Mesendoderm (in vitro differentiated cells): ENCODE data around the gene CACNA1C.
"Not testable (repeated sequence)": the region's sequence is repeated elsewhere in the genome, so short reads cannot be mapped to it uniquely, and the experiment has no call there.

Experiments
- DNase-seq: peaks from one replicate; pipeline ENCODE4 v3.0.0; 2013
- H2AK5ac ChIP-seq: 2 replicates; pipeline ENCODE4 v1.6.1; 2013; ENCODE audit warnings: low read length, inconsistent platforms
- H2BK120ac ChIP-seq: 2 replicates; pipeline ENCODE4 v1.6.1; 2013; ENCODE audit warnings: low read depth, mild to moderate bottlenecking, low read length, moderate library complexity, mixed read lengths
- H2BK15ac ChIP-seq: replicated peaks from 2 replicates; pipeline ENCODE4 v1.6.1; 2013; ENCODE audit warnings: low read depth, mild to moderate bottlenecking, moderate library complexity
- H2BK5ac ChIP-seq: 2 replicates; pipeline ENCODE4 v1.6.1; 2013; ENCODE audit warnings: low read length, inconsistent platforms
- H3K18ac ChIP-seq: 2 replicates; pipeline ENCODE4 v1.6.1; 2013; ENCODE audit warnings: mild to moderate bottlenecking, low read length, mixed read lengths
- H3K23ac ChIP-seq: one replicate; pipeline ENCODE4 v1.6.1; 2013; ENCODE audit warnings: low read length
- H3K27ac ChIP-seq: 2 replicates; pipeline ENCODE4 v1.5.1; 2013; ENCODE audit warnings: low read depth, mild to moderate bottlenecking, inconsistent platforms, low read length, moderate library complexity
- H3K27me3 ChIP-seq: 2 replicates; pipeline ENCODE4 v1.6.1; 2013; ENCODE audit warnings: low read length, control low read depth, mild to moderate bottlenecking, inconsistent platforms; ENCODE audit not compliant: insufficient read depth, poor library complexity
- H3K36me3 ChIP-seq: 2 replicates; pipeline ENCODE4 v1.6.1; 2013; ENCODE audit warnings: low read length, inconsistent platforms; ENCODE audit not compliant: control insufficient read depth, insufficient read depth
- H3K4ac ChIP-seq: one replicate; pipeline ENCODE4 v1.6.1; 2013; ENCODE audit warnings: low read depth, mild to moderate bottlenecking, low read length, moderate library complexity
- H3K4me1 ChIP-seq: 2 replicates; pipeline ENCODE4 v1.6.1; 2013; ENCODE audit warnings: low read depth, low read length, inconsistent platforms; ENCODE audit not compliant: control insufficient read depth
- H3K4me2 ChIP-seq: 2 replicates; pipeline ENCODE4 v1.6.1; 2013; ENCODE audit warnings: low read length
- H3K4me3 ChIP-seq: 2 replicates; pipeline ENCODE4 v1.5.1; 2013; ENCODE audit warnings: mild to moderate bottlenecking, low read length
- H3K56ac ChIP-seq: one replicate; pipeline ENCODE4 v1.6.1; 2013; ENCODE audit warnings: low read length
- H3K79me1 ChIP-seq: 2 replicates; pipeline ENCODE4 v1.6.1; 2013; ENCODE audit warnings: low read length, inconsistent platforms
- H3K79me2 ChIP-seq: 2 replicates; pipeline ENCODE4 v1.6.1; 2013; ENCODE audit warnings: mild to moderate bottlenecking, low read length; ENCODE audit not compliant: control insufficient read depth, insufficient read depth
- H3K9ac ChIP-seq: 2 replicates; pipeline ENCODE4 v1.6.1; 2013; ENCODE audit warnings: low read length, inconsistent platforms
- H4K5ac ChIP-seq: one replicate; pipeline ENCODE4 v1.6.1; 2013; ENCODE audit warnings: low read length
- H4K8ac ChIP-seq: one replicate; pipeline ENCODE4 v1.6.1; 2013; ENCODE audit warnings: low read depth, mild to moderate bottlenecking, control low read depth, low read length, moderate library complexity
- WGBS: extraction: QIAGEN DNeasy Blood & Tissue Kit; methylation state at CpG from one replicate; pipeline ENCODE4 v1.1.7; 2013; ENCODE audit warnings: low lambda C conversion rate, missing lambda C conversion rate; ENCODE audit not compliant: insufficient coverage; ENCODE audit errors: extremely low coverage; 5-methylcytosine and 5-hydroxymethylcytosine counted together

The CACNA1C gene

GRCh38 chr12:2735432-2735831, 682.6 kb downstream of the CACNA1C start:
- Histone ChIP-seq H3K4me3 (no peak overlapping the region), H3K27me3 (no peaks in the 10 kb centered on the region), H3K4me2 (no peak overlapping the region), H3K18ac (no peak overlapping the region), H3K9ac (no peak overlapping the region), H4K5ac (no peak overlapping the region), H3K27ac (no peak overlapping the region), H3K36me3 (no peaks in the 10 kb centered on the region), H2AK5ac (no peak overlapping the region), H2BK15ac (no peak overlapping the region), H3K79me1 (no peaks in the 10 kb centered on the region), H3K4me1 (no peaks in the 10 kb centered on the region), H3K56ac (no peak overlapping the region), H3K23ac (no peak overlapping the region), H3K4ac (no peak overlapping the region), H2BK5ac (no peak overlapping the region), H3K79me2 (no peaks in the 10 kb centered on the region), H4K8ac (no peak overlapping the region), H2BK120ac (no peak overlapping the region)
- no peak for DNase-seq
- no CpG with 5 or more reads among the region's 1 CpG for WGBS

GRCh38 chr12:2737656-2738241, 685.0 kb downstream of the CACNA1C start:
- no peak for DNase-seq
- no peak overlapping the region for H2AK5ac ChIP-seq
- H3K79me2 ChIP-seq: no peaks in the 10 kb centered on the region
- H3K79me1 ChIP-seq: no peaks in the 10 kb centered on the region
- no peak overlapping the region for H4K8ac ChIP-seq
- H3K9ac ChIP-seq: no peak overlapping the region
- H3K36me3 ChIP-seq: no peaks in the 10 kb centered on the region
- H3K4me3 ChIP-seq: no peak overlapping the region
- H3K4me2 ChIP-seq: no peak overlapping the region
- no peak overlapping the region for H3K4ac ChIP-seq
- no peak overlapping the region for H3K56ac ChIP-seq
- H3K4me1 ChIP-seq: no peaks in the 10 kb centered on the region
- no peak overlapping the region for H3K18ac ChIP-seq
- H4K5ac ChIP-seq: no peak overlapping the region
- H2BK5ac ChIP-seq: no peak overlapping the region
- no peak overlapping the region for H2BK15ac ChIP-seq
- no peaks in the 10 kb centered on the region for H3K27me3 ChIP-seq
- no peak overlapping the region for H2BK120ac ChIP-seq
- no peak overlapping the region for H3K23ac ChIP-seq
- H3K27ac ChIP-seq: no peak overlapping the region
- WGBS: no CpG with 5 or more reads among the region's 11 CpGs

- Histone ChIP-seq H3K79me1 (no peaks in the 10 kb centered on the region), H3K4ac (no peak overlapping the region), H2BK15ac (no peak overlapping the region), H3K4me3 (no peak overlapping the region), H3K27me3 (no peaks in the 10 kb centered on the region), H3K36me3 (no peaks in the 10 kb centered on the region), H3K79me2 (no peaks in the 10 kb centered on the region), H3K27ac (no peak overlapping the region), H3K9ac (no peak overlapping the region), H2AK5ac (no peak overlapping the region), H4K5ac (no peak overlapping the region), H4K8ac (no peak overlapping the region), H2BK120ac (no peak overlapping the region), H3K4me2 (no peak overlapping the region), H3K56ac (no peak overlapping the region), H3K23ac (no peak overlapping the region), H3K18ac (no peak overlapping the region), H3K4me1 (no peaks in the 10 kb centered on the region), H2BK5ac (no peak overlapping the region)
- no CpG with 5 or more reads among the region's 11 CpGs for WGBS
- no peak for DNase-seq
Measured at GRCh38 chr12:2739069-2739468, 686.3 kb downstream of the CACNA1C start.

GRCh38 chr12:2739832-2740641, 687.2 kb downstream of the CACNA1C start:
- Histone ChIP-seq H2BK120ac (no peak overlapping the region), H3K9ac (no peak overlapping the region), H3K79me2 (no peaks in the 10 kb centered on the region), H3K27me3 (no peaks in the 10 kb centered on the region), H3K4me2 (no peak overlapping the region), H2BK15ac (no peak overlapping the region), H3K18ac (no peak overlapping the region), H3K27ac (no peak overlapping the region), H2BK5ac (no peak overlapping the region), H3K4ac (no peak overlapping the region), H3K36me3 (no peaks in the 10 kb centered on the region), H3K79me1 (no peaks in the 10 kb centered on the region), H3K56ac (no peak overlapping the region), H3K4me3 (no peak overlapping the region), H4K8ac (no peak overlapping the region), H3K23ac (no peak overlapping the region), H4K5ac (no peak overlapping the region), H2AK5ac (no peak overlapping the region), H3K4me1 (no peaks in the 10 kb centered on the region)
- no CpG with 5 or more reads among the region's 11 CpGs for WGBS
- peak; percentile 41 for DNase-seq

GRCh38 chr12:2742037-2742436, 689.2 kb downstream of the CACNA1C start:
- not testable (repeated sequence) for H3K4me1 ChIP-seq, H2BK15ac ChIP-seq, H2BK120ac ChIP-seq, H4K5ac ChIP-seq, H3K4me2 ChIP-seq, DNase-seq, H3K56ac ChIP-seq, H3K36me3 ChIP-seq, H2AK5ac ChIP-seq, H3K9ac ChIP-seq, H3K79me1 ChIP-seq, H2BK5ac ChIP-seq, H3K27ac ChIP-seq, H3K79me2 ChIP-seq, H3K4me3 ChIP-seq, H4K8ac ChIP-seq, H3K27me3 ChIP-seq, H3K23ac ChIP-seq, H3K4ac ChIP-seq, H3K18ac ChIP-seq
- no CpG with 5 or more reads among the region's 10 CpGs for WGBS
